Glutamatergic neuron (in vitro differentiated cells): ENCODE results near the gene C11orf58. TPM values are rescaled to one million over a fixed set of nuclear protein-coding genes. Genes with fewer than 3 reads are reported as not detected.
A peak's percentile ranks its signal among the peaks of the same experiment; 100 is the strongest.

Experiments
- DNase-seq: peaks from one replicate; pipeline ENCODE4 v3.0.0; 2022
- H3K27ac Mint-ChIP-seq: one replicate; pipeline ENCODE4 v1.8.0; 2020; ENCODE audit warnings: mild to moderate bottlenecking, mixed read lengths, inconsistent platforms; ENCODE audit not compliant: unreplicated experiment
- H3K27me3 Mint-ChIP-seq: one replicate; pipeline ENCODE4 v1.8.0; 2020; ENCODE audit warnings: mild to moderate bottlenecking, moderate library complexity, mixed read lengths, inconsistent platforms; ENCODE audit not compliant: unreplicated experiment
- H3K36me3 Mint-ChIP-seq: one replicate; pipeline ENCODE4 v1.8.0; 2020; ENCODE audit warnings: mild to moderate bottlenecking, mixed read lengths, inconsistent platforms; ENCODE audit not compliant: unreplicated experiment
- H3K4me1 Mint-ChIP-seq: one replicate; pipeline ENCODE4 v1.8.0; 2020; ENCODE audit warnings: mild to moderate bottlenecking, low read depth, mixed read lengths, inconsistent platforms; ENCODE audit not compliant: unreplicated experiment
- H3K4me3 Mint-ChIP-seq: one replicate; pipeline ENCODE4 v1.8.0; 2020; ENCODE audit warnings: mild to moderate bottlenecking, mixed read lengths, inconsistent platforms; ENCODE audit not compliant: unreplicated experiment
- H3K9me3 Mint-ChIP-seq: one replicate; pipeline ENCODE4 v1.8.0; 2020; ENCODE audit warnings: mild to moderate bottlenecking, moderate library complexity, mixed read lengths, inconsistent platforms; ENCODE audit not compliant: unreplicated experiment
- total RNA-seq: library from RNA; stranded (reverse); fragmentation: NEBNext Ultra II Directional; extraction: Animal tissue kit (Norgen Biotek cat#: 25700); gene quantifications from one replicate; pipeline ENCODE4 v1.2.1, GENCODE V29; 2021; ENCODE audit not compliant: unreplicated experiment
- TF ChIP-seq, protein P1 (sequence below): fragments of 200-600 bp; sonication (generic); IDR thresholded peaks from one replicate; pipeline ENCODE4 v1.5.0; 2021; ENCODE audit not compliant: partially characterized antibody, unreplicated experiment

The C11orf58 gene
- total RNA-seq, 1 donor from 2014 or later: 169 TPM

DNA sequence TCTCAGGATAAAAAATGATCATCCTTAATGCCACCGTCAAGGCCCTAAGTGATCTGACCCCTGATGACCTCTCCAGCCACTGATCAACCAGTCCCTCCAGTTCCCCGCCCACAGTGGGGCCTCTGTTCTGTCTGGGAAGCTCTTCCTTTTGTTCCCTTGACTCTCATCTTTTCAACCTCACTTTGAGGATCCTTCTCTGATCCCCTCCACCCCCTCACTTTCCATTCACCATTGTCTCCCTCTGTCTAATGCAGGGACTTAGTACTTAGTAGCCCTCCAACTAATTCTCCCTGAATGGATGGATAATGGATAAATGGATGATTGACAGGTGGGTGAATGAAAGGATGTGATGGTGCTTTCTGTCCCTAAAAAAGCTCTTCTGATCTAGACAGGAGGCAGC, 45.6 kb downstream of the C11orf58 start:
- peaks cover 3% of the 10 kb centered on the region for H3K27me3 Mint-ChIP-seq
- TF ChIP-seq, protein P1, sequence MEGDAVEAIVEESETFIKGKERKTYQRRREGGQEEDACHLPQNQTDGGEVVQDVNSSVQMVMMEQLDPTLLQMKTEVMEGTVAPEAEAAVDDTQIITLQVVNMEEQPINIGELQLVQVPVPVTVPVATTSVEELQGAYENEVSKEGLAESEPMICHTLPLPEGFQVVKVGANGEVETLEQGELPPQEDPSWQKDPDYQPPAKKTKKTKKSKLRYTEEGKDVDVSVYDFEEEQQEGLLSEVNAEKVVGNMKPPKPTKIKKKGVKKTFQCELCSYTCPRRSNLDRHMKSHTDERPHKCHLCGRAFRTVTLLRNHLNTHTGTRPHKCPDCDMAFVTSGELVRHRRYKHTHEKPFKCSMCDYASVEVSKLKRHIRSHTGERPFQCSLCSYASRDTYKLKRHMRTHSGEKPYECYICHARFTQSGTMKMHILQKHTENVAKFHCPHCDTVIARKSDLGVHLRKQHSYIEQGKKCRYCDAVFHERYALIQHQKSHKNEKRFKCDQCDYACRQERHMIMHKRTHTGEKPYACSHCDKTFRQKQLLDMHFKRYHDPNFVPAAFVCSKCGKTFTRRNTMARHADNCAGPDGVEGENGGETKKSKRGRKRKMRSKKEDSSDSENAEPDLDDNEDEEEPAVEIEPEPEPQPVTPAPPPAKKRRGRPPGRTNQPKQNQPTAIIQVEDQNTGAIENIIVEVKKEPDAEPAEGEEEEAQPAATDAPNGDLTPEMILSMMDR: no peak
- H3K9me3 Mint-ChIP-seq: peaks cover 4% of the 10 kb centered on the region
- no peaks in the 10 kb centered on the region for H3K36me3 Mint-ChIP-seq
- H3K27ac Mint-ChIP-seq: no peak overlapping the region
- peaks cover 1% of the 10 kb centered on the region for H3K4me1 Mint-ChIP-seq
- DNase-seq: no peak
- H3K4me3 Mint-ChIP-seq: no peak overlapping the region

DNA sequence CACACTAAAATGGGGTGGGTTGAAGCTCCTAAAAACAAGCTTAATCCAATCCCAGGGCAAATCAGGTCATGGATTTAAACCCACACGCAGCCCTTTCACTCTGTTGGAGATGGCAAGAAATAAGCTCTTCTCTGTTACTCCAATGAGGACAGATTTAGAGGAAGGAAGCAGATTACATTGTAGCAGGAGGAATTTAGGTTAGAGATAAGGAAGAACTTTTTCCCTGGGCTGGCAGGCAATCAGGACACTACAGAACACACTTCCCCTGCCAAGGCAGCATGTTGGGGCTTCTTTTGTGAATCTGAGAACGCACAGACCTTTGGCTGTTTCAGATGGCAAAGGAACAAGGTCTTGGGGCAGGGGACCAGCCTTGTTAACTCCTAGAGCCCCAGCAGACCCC, 46.2 kb downstream of the C11orf58 start:
- no peak overlapping the region for H3K4me3 Mint-ChIP-seq
- no peaks in the 10 kb centered on the region for H3K36me3 Mint-ChIP-seq
- H3K4me1 Mint-ChIP-seq: peaks cover 1% of the 10 kb centered on the region
- peaks cover 4% of the 10 kb centered on the region for H3K27me3 Mint-ChIP-seq
- H3K9me3 Mint-ChIP-seq: peaks cover 2% of the 10 kb centered on the region
- H3K27ac Mint-ChIP-seq: no peak overlapping the region
- TF ChIP-seq, protein P1: no peak
- DNase-seq: no peak

DNA sequence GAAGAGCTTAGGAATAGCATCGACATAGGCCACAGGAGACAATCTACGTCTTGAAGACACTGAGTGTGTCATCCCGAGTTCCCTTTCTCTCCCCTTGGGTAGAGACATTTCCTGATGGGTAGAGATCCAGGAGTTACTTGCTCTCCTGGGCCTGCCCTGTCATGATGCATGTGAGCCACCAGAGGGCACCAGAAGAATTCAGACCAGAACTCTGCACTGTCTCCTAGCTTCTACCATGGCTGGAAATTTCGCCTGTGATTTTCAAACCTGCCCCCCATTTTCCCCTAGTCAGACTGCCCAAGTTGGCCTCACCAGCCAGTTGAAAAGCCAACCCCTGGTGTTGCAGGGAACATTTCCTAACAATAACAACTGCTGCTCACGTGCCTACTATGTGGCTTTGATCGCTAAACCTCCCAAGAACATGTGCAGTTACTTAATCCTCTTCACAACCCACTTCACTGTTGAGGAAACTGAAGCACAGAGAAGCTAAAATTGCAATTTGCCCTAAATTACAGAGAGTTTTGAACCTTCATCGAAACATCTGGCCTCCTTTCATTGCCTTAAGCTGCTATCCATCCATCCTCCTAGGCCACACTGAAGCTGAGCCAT, 47.2 kb downstream of the C11orf58 start:
- Mint-ChIP-seq H3K4me3 (no peak overlapping the region), H3K4me1 (peaks cover 1% of the 10 kb centered on the region), H3K27me3 (peaks cover 7% of the 10 kb centered on the region), H3K36me3 (no peaks in the 10 kb centered on the region), H3K27ac (no peak overlapping the region), H3K9me3 (no peaks in the 10 kb centered on the region)
- TF ChIP-seq, protein P1: peak; percentile 88
- peak; percentile 78 for DNase-seq

DNA sequence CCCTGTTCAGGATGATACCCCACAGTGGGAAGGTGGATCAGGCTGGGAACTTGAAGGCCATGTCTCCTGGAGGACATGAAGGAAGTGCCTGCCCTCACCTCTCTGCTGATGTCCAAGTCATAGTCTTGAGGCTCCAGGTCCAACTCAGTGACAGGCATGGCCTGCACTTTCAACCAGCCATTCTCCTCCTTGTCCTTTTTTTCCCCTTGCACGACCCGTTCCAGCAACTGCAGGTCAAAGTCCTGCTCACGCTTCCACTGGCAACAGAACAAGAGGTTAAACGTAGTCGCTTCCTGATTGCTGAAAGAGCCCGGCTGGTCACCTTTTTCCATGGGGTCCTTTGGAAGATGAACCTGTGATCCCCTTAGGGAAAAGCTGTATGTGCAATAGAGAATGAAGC, 47.7 kb downstream of the C11orf58 start:
- H3K9me3 Mint-ChIP-seq: no peaks in the 10 kb centered on the region
- no peak for DNase-seq
- peaks cover 1% of the 10 kb centered on the region for H3K4me1 Mint-ChIP-seq
- H3K27me3 Mint-ChIP-seq: peaks cover 7% of the 10 kb centered on the region
- H3K4me3 Mint-ChIP-seq: no peak overlapping the region
- no peaks in the 10 kb centered on the region for H3K36me3 Mint-ChIP-seq
- H3K27ac Mint-ChIP-seq: no peak overlapping the region
- TF ChIP-seq, protein P1: no peak

DNA sequence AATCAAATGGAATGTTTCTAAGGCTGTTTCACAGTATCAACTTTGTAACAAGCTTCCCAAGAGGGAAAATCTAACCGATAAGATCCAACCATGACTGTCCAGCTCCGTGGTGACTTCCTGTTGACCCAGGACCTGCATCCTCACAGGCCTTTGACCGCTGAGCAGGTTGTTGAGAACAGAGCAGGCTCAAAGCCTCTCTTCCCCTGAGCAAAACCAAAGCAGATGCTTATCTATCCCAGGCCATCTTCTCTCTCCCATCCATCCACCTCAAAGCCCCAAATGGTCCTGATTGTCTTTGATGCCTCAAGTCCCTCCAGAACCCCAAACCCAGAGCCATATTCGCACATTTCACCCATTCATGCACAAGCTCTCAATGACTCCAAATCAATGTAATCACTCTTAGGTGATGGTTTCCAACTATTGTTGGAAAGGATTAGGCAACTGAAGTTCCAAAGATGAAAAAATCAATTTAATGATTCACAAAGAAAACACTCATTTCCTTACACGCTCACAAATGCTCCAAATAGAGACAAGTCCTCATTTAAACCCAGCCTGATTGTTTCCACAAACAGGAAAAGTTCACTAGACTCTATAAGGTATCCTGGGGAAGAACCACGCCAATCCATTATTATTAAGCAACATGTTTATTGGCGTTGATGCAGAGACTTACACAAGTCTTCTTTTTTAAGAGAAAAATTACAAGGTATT, 48.7 kb downstream of the C11orf58 start:
- H3K36me3 Mint-ChIP-seq: no peaks in the 10 kb centered on the region
- peaks cover 9% of the 10 kb centered on the region for H3K27me3 Mint-ChIP-seq
- no peaks in the 10 kb centered on the region for H3K9me3 Mint-ChIP-seq
- TF ChIP-seq, protein P1: no peak
- H3K4me3 Mint-ChIP-seq: no peak overlapping the region
- H3K4me1 Mint-ChIP-seq: peaks cover 1% of the 10 kb centered on the region
- H3K27ac Mint-ChIP-seq: no peak overlapping the region
- no peak for DNase-seq
